NCI-H69 (cell line): ENCODE measurements around the gene INPPL1.
"Not testable (repeated sequence)": the region's sequence is repeated elsewhere in the genome, so short reads cannot be mapped to it uniquely, and the experiment has no call there.

Experiments used
- DNase-seq: peaks from one replicate; lab custom pipeline; 2025; lab: John Stamatoyannopoulos, UW

The INPPL1 gene

GRCh38 chr11:72243173-72244059 is 18.8 kb downstream of the INPPL1 start:
- DNase-seq, result no peak

GRCh38 chr11:72244060-72244360 is 19.4 kb downstream of the INPPL1 start, which contains the start of gene PHOX2A:
Gene PHOX2A, minus strand, starts transcription at chr11:72244176. Its CDS starts 172 bp downstream, at chr11:72244004.
- no peak for DNase-seq

- no peak for DNase-seq
Measured at GRCh38 chr11:72244361-72245262, 20.0 kb downstream of the INPPL1 start.

- no peak for DNase-seq
Measured at GRCh38 chr11:72245263-72245816, 20.8 kb downstream of the INPPL1 start.

- DNase-seq, result no peak
Measured at GRCh38 chr11:72247584-72247983, 23.0 kb downstream of the INPPL1 start.

- no peak for DNase-seq
Measured at GRCh38 chr11:72249961-72250360, 25.4 kb downstream of the INPPL1 start.

GRCh38 chr11:72250661-72251464 is 26.3 kb downstream of the INPPL1 start:
- no peak for DNase-seq

- no peak for DNase-seq
Measured at GRCh38 chr11:72251614-72252013, 27.0 kb downstream of the INPPL1 start.

- no peak for DNase-seq
Measured at GRCh38 chr11:72253392-72253791, 28.8 kb downstream of the INPPL1 start.

- no peak for DNase-seq
Measured at GRCh38 chr11:72254299-72254993, 29.9 kb downstream of the INPPL1 start.

- DNase-seq, result no peak
Measured at GRCh38 chr11:72257570-72257969, 33.0 kb downstream of the INPPL1 start.

GRCh38 chr11:72259490-72259889 is 34.9 kb downstream of the INPPL1 start:
- DNase-seq, result no peak

GRCh38 chr11:72260574-72260973 is 36.0 kb downstream of the INPPL1 start:
- no peak for DNase-seq

GRCh38 chr11:72263361-72263760 is 38.8 kb downstream of the INPPL1 start:
- DNase-seq, result no peak

- DNase-seq, result peak; percentile 15
Measured at GRCh38 chr11:72265951-72266350, 41.4 kb downstream of the INPPL1 start.

- DNase-seq, result not testable (repeated sequence)
Measured at GRCh38 chr11:72266960-72267359, 42.4 kb downstream of the INPPL1 start.

- no peak for DNase-seq
Measured at GRCh38 chr11:72267956-72268617, 43.5 kb downstream of the INPPL1 start.

- DNase-seq, result no peak
Measured at GRCh38 chr11:72271980-72272379, 47.4 kb downstream of the INPPL1 start.

GRCh38 chr11:72274435-72274834 is 49.9 kb downstream of the INPPL1 start:
- no peak for DNase-seq

- DNase-seq, result no peak
Measured at GRCh38 chr11:72278905-72279304, 54.3 kb downstream of the INPPL1 start.

- DNase-seq, result no peak
Measured at GRCh38 chr11:72280037-72280436, 55.5 kb downstream of the INPPL1 start.
